MM.1S (cell line): ENCODE data around the gene GCGR.

ENCODE experiments used
- DNase-seq: peaks from one replicate; pipeline ENCODE4 v3.0.0-alpha.2; 2015
- H2AFZ ChIP-seq: fragments of 300-600 bp; sonication (generic); 2 replicates; pipeline ENCODE4 v1.6.0; 2016; ENCODE audit warnings: antibody characterized with exemption, low read length
- H3F3A ChIP-seq: fragments of 300-600 bp; sonication (generic); 2 replicates; pipeline ENCODE4 v1.6.1; 2016; ENCODE audit warnings: mild to moderate bottlenecking, antibody characterized with exemption, low read length, moderate library complexity, mixed read lengths; ENCODE audit not compliant: insufficient read depth
- H3K27ac ChIP-seq: fragments of 300-600 bp; sonication (generic); 2 replicates; pipeline ENCODE4 v1.5.1; 2016; ENCODE audit warnings: mild to moderate bottlenecking, low read length
- H3K27me3 ChIP-seq: fragments of 300-600 bp; sonication (generic); replicated peaks from 2 replicates; pipeline ENCODE4 v1.6.0; 2016; ENCODE audit warnings: low read length; ENCODE audit not compliant: insufficient read depth
- H3K36me3 ChIP-seq: fragments of 300-600 bp; sonication (generic); replicated peaks from 2 replicates; pipeline ENCODE4 v1.6.1; 2016; ENCODE audit warnings: mild to moderate bottlenecking, low read length, mixed read lengths; ENCODE audit not compliant: insufficient read depth
- H3K4me1 ChIP-seq: fragments of 300-600 bp; sonication (generic); 2 replicates; pipeline ENCODE4 v1.6.1; 2016; ENCODE audit warnings: low read length, mixed read lengths
- H3K4me2 ChIP-seq: fragments of 300-600 bp; sonication (generic); 2 replicates; pipeline ENCODE4 v1.6.0; 2016; ENCODE audit warnings: low read depth, low read length
- H3K4me3 ChIP-seq: fragments of 300-600 bp; sonication (generic); 2 replicates; pipeline ENCODE4 v1.5.1; 2016; ENCODE audit warnings: low read length, mixed read lengths
- H3K79me2 ChIP-seq: fragments of 300-600 bp; sonication (generic); 2 replicates; pipeline ENCODE4 v1.6.1; 2016; ENCODE audit warnings: mixed run types, low read length, mixed read lengths
- H3K9ac ChIP-seq: fragments of 300-600 bp; sonication (generic); 2 replicates; pipeline ENCODE4 v1.6.1; 2016; ENCODE audit warnings: low read length, mixed read lengths
- H3K9me2 ChIP-seq: fragments of 300-600 bp; sonication (generic); replicated peaks from 2 replicates; pipeline ENCODE4 v1.6.1; 2016; ENCODE audit warnings: mild to moderate bottlenecking, low read length, mixed read lengths; ENCODE audit not compliant: insufficient read depth
- H3K9me3 ChIP-seq: fragments of 300-600 bp; sonication (generic); replicated peaks from 2 replicates; pipeline ENCODE4 v1.6.1; 2016; ENCODE audit warnings: mild to moderate bottlenecking, low read length, mixed read lengths; ENCODE audit not compliant: insufficient read depth
- H4K20me1 ChIP-seq: fragments of 300-600 bp; sonication (generic); 2 replicates; pipeline ENCODE4 v1.6.1; 2016; ENCODE audit warnings: mild to moderate bottlenecking, low read length, moderate library complexity, mixed read lengths; ENCODE audit not compliant: insufficient read depth
- EZH2 ChIP-seq: fragments of 300-600 bp; sonication (generic); optimal IDR thresholded peaks from 2 replicates; pipeline ENCODE3; 2017; ENCODE audit warnings: low read depth, mild to moderate bottlenecking, antibody characterized with exemption, low read length, mixed read lengths
- EZH2phosphoT487 ChIP-seq: fragments of 300-600 bp; sonication (generic); IDR thresholded peaks from 2 replicates; pipeline ENCODE4 v1.6.1; 2018; ENCODE audit warnings: antibody characterized with exemption, low read length
- TF ChIP-seq, protein P1 (sequence below): fragments of 300-600 bp; sonication (generic); IDR thresholded peaks from 2 replicates; pipeline ENCODE4 v1.5.1; 2016; ENCODE audit warnings: antibody characterized with exemption, low read length, mixed read lengths

Gene GCGR

DNA sequence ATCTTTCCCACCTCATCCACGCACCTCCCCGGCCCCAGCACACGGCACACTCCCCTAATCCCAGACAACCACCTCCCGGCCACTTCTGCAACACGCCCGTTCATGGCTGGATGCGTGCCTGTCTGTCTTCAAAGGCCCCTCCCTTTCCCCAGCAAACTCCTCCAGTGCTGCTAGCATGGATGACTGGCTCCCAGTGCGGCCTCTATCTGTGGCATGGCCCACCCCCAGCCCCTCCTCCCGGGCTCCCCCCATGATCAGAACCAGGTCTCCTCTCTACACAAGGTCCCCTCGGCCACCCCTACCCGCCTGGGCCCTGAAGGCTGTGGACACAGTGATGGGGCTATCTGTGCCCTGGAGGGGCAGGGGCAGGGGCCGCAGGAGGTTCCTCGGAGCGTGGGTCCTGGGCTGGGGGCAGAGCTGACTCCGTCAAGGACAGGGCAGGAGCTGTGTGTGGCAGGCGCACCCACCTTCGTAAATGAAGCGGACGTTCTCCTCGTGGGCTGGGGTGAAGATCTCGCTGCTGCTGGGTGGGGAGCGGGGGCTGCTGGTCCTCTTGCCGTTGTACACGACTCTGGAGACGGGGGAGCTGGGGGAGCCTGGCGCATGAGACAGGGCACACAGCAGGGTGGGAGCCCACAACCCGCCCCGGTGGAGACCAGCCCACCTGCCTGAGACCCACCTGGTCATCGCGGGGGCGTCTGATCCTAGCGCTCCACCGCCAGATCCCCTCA, 20.0 kb downstream of the GCGR start:
- Histone ChIP-seq H3K27me3 (no peaks in the 10 kb centered on the region), H3K27ac (no peak overlapping the region), H3K4me1 (no peaks in the 10 kb centered on the region), H3K9ac (no peak overlapping the region), H3K79me2 (no peaks in the 10 kb centered on the region), H3F3A (no peaks in the 10 kb centered on the region), H3K4me2 (no peak overlapping the region), H4K20me1 (no peaks in the 10 kb centered on the region), H3K4me3 (no peak overlapping the region), H2AFZ (no peak overlapping the region), H3K36me3 (no peaks in the 10 kb centered on the region), H3K9me2 (no peaks in the 10 kb centered on the region), H3K9me3 (no peaks in the 10 kb centered on the region)
- TF ChIP-seq, protein P1, sequence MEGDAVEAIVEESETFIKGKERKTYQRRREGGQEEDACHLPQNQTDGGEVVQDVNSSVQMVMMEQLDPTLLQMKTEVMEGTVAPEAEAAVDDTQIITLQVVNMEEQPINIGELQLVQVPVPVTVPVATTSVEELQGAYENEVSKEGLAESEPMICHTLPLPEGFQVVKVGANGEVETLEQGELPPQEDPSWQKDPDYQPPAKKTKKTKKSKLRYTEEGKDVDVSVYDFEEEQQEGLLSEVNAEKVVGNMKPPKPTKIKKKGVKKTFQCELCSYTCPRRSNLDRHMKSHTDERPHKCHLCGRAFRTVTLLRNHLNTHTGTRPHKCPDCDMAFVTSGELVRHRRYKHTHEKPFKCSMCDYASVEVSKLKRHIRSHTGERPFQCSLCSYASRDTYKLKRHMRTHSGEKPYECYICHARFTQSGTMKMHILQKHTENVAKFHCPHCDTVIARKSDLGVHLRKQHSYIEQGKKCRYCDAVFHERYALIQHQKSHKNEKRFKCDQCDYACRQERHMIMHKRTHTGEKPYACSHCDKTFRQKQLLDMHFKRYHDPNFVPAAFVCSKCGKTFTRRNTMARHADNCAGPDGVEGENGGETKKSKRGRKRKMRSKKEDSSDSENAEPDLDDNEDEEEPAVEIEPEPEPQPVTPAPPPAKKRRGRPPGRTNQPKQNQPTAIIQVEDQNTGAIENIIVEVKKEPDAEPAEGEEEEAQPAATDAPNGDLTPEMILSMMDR, result no peak
- TF ChIP-seq EZH2 (no peak), EZH2phosphoT487 (no peak)
- DNase-seq, result no peak

- H3K4me1 ChIP-seq, result no peaks in the 10 kb centered on the region
- H3K27me3 ChIP-seq, result no peaks in the 10 kb centered on the region
- no peaks in the 10 kb centered on the region for H3F3A ChIP-seq
- H3K4me3 ChIP-seq, result no peak overlapping the region
- H3K9me3 ChIP-seq, result no peaks in the 10 kb centered on the region
- no peak overlapping the region for H3K9ac ChIP-seq
- no peaks in the 10 kb centered on the region for H3K9me2 ChIP-seq
- H3K36me3 ChIP-seq, result no peaks in the 10 kb centered on the region
- no peak for DNase-seq
- TF ChIP-seq, protein P1, result no peak
- TF ChIP-seq EZH2phosphoT487 (no peak), EZH2 (no peak)
- no peak overlapping the region for H2AFZ ChIP-seq
- H3K4me2 ChIP-seq, result no peak overlapping the region
- H3K79me2 ChIP-seq, result no peaks in the 10 kb centered on the region
- H3K27ac ChIP-seq, result no peak overlapping the region
- H4K20me1 ChIP-seq, result no peaks in the 10 kb centered on the region
These were observed 20.6 kb downstream of the GCGR start for GRCh38 chr17:81824595-81824994.

DNA sequence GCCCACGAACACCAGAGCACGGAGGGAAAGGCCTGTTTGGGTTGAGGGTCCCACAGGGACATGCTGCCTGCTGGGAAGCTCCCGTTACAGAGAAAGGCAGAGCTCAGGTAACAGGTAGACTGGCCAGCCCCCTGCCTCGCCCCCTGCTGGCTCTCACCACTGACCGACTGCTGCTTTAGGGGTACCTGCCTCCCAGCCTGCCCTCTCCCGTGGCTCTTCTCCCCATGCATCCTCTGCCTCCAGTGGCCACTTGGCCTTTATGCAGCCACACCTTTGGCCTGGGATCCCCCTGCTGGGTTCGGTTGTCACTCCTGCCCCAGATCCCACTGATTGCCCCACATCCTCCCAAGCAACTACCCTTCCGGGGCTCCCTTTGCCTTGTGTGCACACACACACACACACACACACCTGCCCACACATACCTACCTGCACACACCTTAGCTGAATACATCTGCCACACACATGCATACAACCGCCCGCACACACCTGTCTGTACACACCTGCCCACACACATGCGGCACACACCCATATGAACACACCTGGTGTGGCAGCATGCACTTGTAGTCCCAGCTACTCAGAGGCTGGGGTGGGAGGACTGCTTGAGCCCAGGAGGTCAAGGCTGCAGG, 22.0 kb downstream of the GCGR start:
- no peaks in the 10 kb centered on the region for H3K27me3 ChIP-seq
- no peak for TF ChIP-seq EZH2phosphoT487
- TF ChIP-seq, protein P1, result peak; percentile 13
- H3K9me3 ChIP-seq, result no peaks in the 10 kb centered on the region
- H3K9me2 ChIP-seq, result no peaks in the 10 kb centered on the region
- H3K9ac ChIP-seq, result no peak overlapping the region
- H3K4me2 ChIP-seq, result no peak overlapping the region
- no peaks in the 10 kb centered on the region for H3K79me2 ChIP-seq
- no peak overlapping the region for H2AFZ ChIP-seq
- H3K36me3 ChIP-seq, result no peaks in the 10 kb centered on the region
- no peak overlapping the region for H3K4me3 ChIP-seq
- no peaks in the 10 kb centered on the region for H3F3A ChIP-seq
- no peaks in the 10 kb centered on the region for H3K4me1 ChIP-seq
- DNase-seq, result no peak
- no peak overlapping the region for H3K27ac ChIP-seq
- no peaks in the 10 kb centered on the region for H4K20me1 ChIP-seq
